HG02610 (cell line): ENCODE results near the gene KRT85.
"Not testable (repeated sequence)": the region's sequence is repeated elsewhere in the genome, so short reads cannot be mapped to it uniquely, and the experiment has no call there.

Source experiments
- ATAC-seq: cut with Tn5 transposase; IDR thresholded peaks from one replicate; pipeline ENCODE4 v1.9.1; 2021; ENCODE audit warnings: mild to moderate bottlenecking, moderate library complexity; ENCODE audit not compliant: unreplicated experiment

KRT85 gene

GRCh38 chr12:52366738-52367485, at the start of gene KRT85:
KRT85 (minus strand) TSS chr12:52367481; CDS start chr12:52367405, 76 bp downstream.
- ATAC-seq, result no peak

GRCh38 chr12:52416795-52417194, 49.5 kb upstream of the KRT85 start:
- no peak for ATAC-seq

- ATAC-seq, result no peak
Observed at GRCh38 chr12:52415870-52416750, 48.8 kb upstream of the KRT85 start.

- ATAC-seq, result no peak
Observed at GRCh38 chr12:52414936-52415335, 47.7 kb upstream of the KRT85 start.

GRCh38 chr12:52413782-52414345, 46.6 kb upstream of the KRT85 start:
- no peak for ATAC-seq

- no peak for ATAC-seq
Observed at GRCh38 chr12:52413202-52413601, 45.9 kb upstream of the KRT85 start.

- ATAC-seq, result no peak
Observed at GRCh38 chr12:52411815-52412214, 44.5 kb upstream of the KRT85 start.

- not testable (repeated sequence) for ATAC-seq
Observed at GRCh38 chr12:52410589-52411248, 43.4 kb upstream of the KRT85 start.

GRCh38 chr12:52407918-52408317, 40.6 kb upstream of the KRT85 start:
- no peak for ATAC-seq

GRCh38 chr12:52405922-52406385, 38.7 kb upstream of the KRT85 start, which contains the start of gene KRT82:
KRT82 (minus strand) TSS chr12:52406335; CDS start chr12:52406277, 58 bp downstream.
- no peak for ATAC-seq

GRCh38 chr12:52404951-52405350, 37.7 kb upstream of the KRT85 start:
- ATAC-seq, result no peak

GRCh38 chr12:52403561-52403960, 36.3 kb upstream of the KRT85 start:
- ATAC-seq, result no peak

GRCh38 chr12:52402873-52403540, 35.7 kb upstream of the KRT85 start:
- ATAC-seq, result no peak

- no peak for ATAC-seq
Observed at GRCh38 chr12:52402377-52402776, 35.1 kb upstream of the KRT85 start.

GRCh38 chr12:52401926-52402325, 34.6 kb upstream of the KRT85 start:
- no peak for ATAC-seq

- no peak for ATAC-seq
Observed at GRCh38 chr12:52401526-52401925, 34.2 kb upstream of the KRT85 start.

- ATAC-seq, result no peak
Observed at GRCh38 chr12:52400906-52401305, 33.6 kb upstream of the KRT85 start.

GRCh38 chr12:52399756-52400155, 32.5 kb upstream of the KRT85 start:
- ATAC-seq, result no peak

GRCh38 chr12:52398176-52398575, 30.9 kb upstream of the KRT85 start:
- no peak for ATAC-seq

- no peak for ATAC-seq
Observed at GRCh38 chr12:52396656-52397055, 29.4 kb upstream of the KRT85 start.
